ENCODE data around the gene EEF2K. TPM values are rescaled to one million over a fixed set of nuclear protein-coding genes. Genes with fewer than 3 reads are reported as not detected.

EEF2K gene
- total and polyA plus RNA-seq, 2 of the 13 experiments (the other 11 are each of a cell fraction or from before 2014, with no cell fraction given): 22.0 to 23.8 TPM

DNA sequence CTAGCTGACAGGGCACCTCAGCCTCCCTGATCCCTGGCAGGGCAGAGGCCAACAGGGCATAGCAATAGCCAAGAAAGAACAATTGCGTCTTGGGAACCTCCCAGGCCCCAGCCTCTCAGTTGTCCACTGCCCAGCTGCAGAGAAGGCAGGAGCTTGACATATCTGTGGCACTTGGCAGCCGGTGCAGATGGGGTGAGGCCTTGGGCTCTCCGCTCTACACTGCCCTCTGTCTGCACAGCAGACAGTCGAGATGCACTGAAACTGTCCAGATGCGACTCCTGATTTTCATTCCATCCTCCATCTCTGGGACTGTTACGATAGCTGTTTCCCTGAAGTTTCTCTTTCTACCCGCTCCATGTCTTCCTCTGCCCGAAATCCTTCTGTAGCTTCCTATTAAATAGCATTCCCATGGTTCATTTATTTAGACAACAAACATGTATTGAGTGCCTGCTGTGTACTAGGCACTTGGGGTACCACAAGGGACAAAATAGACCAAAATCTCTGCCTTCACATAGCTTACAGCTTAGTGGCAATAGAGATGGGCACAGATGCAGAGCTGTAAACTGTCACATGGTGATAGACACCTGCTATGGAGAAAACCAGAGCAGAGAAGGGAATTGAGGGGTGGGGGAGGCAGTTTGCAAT lies 94.5 kb downstream of the EEF2K start:
- intact Hi-C loops (cut with micrococcal nuclease; ENCODE audit: unreplicated experiment): no loop called here
- H2AFZ ChIP-seq (ENCODE audit: low read length): no peak overlapping the region
- peak; percentile 72 for FAIRE-seq
- WGBS (ENCODE audit: low lambda C conversion rate): 62% methylated on average over 8 of the region's 8 CpGs
- peak; percentile 58 for DNase-seq (ENCODE audit: low spot score)
- CTCF ChIA-PET (ENCODE audit: low intra/inter-chr PET ratio, low total read pairs): interaction anchor here (0.8 to 1.7 kb wide), 3 partner anchors 96 to 117 kb away, joined by 3 to 7 read pairs (median 3); no protein-coding TSS in a partner anchor
- H3K9me3 ChIP-seq (ENCODE audit: low read length): no peaks in the 10 kb centered on the region
- peak overlapping the region; percentile 20 for H3K4me2 ChIP-seq (ENCODE audit: low read depth, low read length)
- BruUV-seq (replicated peaks): no TSS peak
- H3K4me3 ChIP-seq (replicated peaks in 1 of 3; ENCODE audit: insufficient read depth in 1 of 3, low read depth in 2 of 3, low read length in 3 of 3): no peak overlapping the region
- peaks cover 30% of the 10 kb centered on the region for H3K4me1 ChIP-seq (ENCODE audit: insufficient read depth, low read length)
- H3K27ac ChIP-seq (ENCODE audit: extremely low read length, insufficient read depth, low read length): no peak overlapping the region
- H3K9ac ChIP-seq (ENCODE audit: insufficient read depth, low read depth, low read length): no peak overlapping the region
- peaks cover 66% of the 10 kb centered on the region for H3K79me2 ChIP-seq (ENCODE audit: insufficient read depth, low read length)
- H3K27me3 ChIP-seq (ENCODE audit: control insufficient read depth in 1 of 2, insufficient read depth in 2 of 2, low read length in 2 of 2): no peaks in the 10 kb centered on the region; a peak in 1 of 5 replicates
- POLR2A ChIA-PET: interaction anchor here (1.2 to 4.6 kb wide), 4 partner anchors 14 to 109 kb away, joined by 3 to 68 read pairs (median 16); partner anchors contain the start of gene EEF2K
- peak; percentile 37 for ATAC-seq
- peaks cover 34 to 42% of the 10 kb centered on the region in 2 experiments for H3K36me3 ChIP-seq (replicated peaks in 1 of 2; ENCODE audit: control insufficient read depth in 1 of 2, insufficient read depth in 2 of 2, low read length in 2 of 2)
- peaks cover 61% of the 10 kb centered on the region for H4K20me1 ChIP-seq (ENCODE audit: insufficient read depth, low read length)
- in situ Hi-C loops (cut with HindIII; ENCODE audit: extremely low pct_ligation_motif_present, low pct_unique_long_range_greater_than_20kb): no loop called here
- TF ChIP-seq NR3C1 (CRISPR knock-in tag; IDR thresholded peaks at IDR 0.05) (no peak), NFE2 (CRISPR knock-in tag; IDR thresholded peaks at IDR 0.05) (no peak), IRF2 (CRISPR knock-in tag; IDR thresholded peaks at IDR 0.05) (peak; percentile 29; the same call in 1 of the 2 replicates), TERF1 (CRISPR knock-in tag; IDR thresholded peaks at IDR 0.05) (no peak), ZKSCAN1 (IDR thresholded peaks at IDR 0.05; ENCODE audit: low read length) (0 out of 2 replicates have a peak, but pooled peaks have one; percentile 18), ZNF142 (CRISPR knock-in tag; IDR thresholded peaks at IDR 0.05) (no peak), ZNF350 (CRISPR knock-in tag; IDR thresholded peaks at IDR 0.05; ENCODE audit: borderline replicate concordance, low read depth) (0 out of 2 replicates have a peak, but pooled peaks have one; percentile 8), SAP130 (CRISPR knock-in tag; IDR thresholded peaks at IDR 0.05; ENCODE audit: low read depth) (peak; percentile 56; the same call in 1 of the 2 replicates), HCFC1 (IDR thresholded peaks at IDR 0.05; ENCODE audit: low read depth, low read length) (0 out of 2 replicates have a peak, but pooled peaks have one; percentile 4), RXRA (CRISPR knock-in tag; IDR thresholded peaks at IDR 0.05) (peak; percentile 67), TEAD3 (CRISPR knock-in tag; optimal IDR thresholded peaks at IDR 0.05; ENCODE audit: borderline replicate concordance) (peak; percentile 52), CBFB (CRISPR knock-in tag; IDR thresholded peaks at IDR 0.05) (0 out of 2 replicates have a peak, but pooled peaks have one; percentile 11)
- TF ChIP-seq, protein P1, sequence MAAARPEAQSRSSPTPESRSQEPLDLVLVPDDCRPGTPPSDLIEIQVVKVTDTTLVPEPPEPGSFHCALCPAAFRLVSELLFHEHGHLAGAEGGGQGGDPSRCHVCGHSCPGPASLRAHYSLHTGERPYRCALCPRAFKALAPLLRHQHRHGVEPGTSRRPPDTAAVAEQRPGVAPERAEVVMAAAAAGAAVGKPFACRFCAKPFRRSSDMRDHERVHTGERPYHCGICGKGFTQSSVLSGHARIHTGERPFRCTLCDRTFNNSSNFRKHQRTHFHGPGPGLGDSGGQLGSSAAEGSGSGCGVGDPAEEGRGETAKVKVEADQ (CRISPR knock-in tag; IDR thresholded peaks at IDR 0.05; ENCODE audit: borderline replicate concordance): 0 out of 2 replicates have a peak, but pooled peaks have one; percentile 59
- TF ChIP-seq, protein P2, sequence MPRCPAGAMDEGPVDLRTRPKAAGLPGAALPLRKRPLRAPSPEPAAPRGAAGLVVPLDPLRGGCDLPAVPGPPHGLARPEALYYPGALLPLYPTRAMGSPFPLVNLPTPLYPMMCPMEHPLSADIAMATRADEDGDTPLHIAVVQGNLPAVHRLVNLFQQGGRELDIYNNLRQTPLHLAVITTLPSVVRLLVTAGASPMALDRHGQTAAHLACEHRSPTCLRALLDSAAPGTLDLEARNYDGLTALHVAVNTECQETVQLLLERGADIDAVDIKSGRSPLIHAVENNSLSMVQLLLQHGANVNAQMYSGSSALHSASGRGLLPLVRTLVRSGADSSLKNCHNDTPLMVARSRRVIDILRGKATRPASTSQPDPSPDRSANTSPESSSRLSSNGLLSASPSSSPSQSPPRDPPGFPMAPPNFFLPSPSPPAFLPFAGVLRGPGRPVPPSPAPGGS (CRISPR knock-in tag; IDR thresholded peaks at IDR 0.05): peak; percentile 31; the same call in 1 of the 2 replicates

Data from HepG2 (cell line).